Activated T-cell treated with anti-CD3 and anti-CD28 coated beads, Interleukin-2, amount 50 U/mL, for 1 hour (primary cell): ENCODE results near the gene TMEM218.
A peak's percentile ranks its signal among the peaks of the same experiment; 100 is the strongest.
"Not testable (repeated sequence)": the region's sequence is repeated elsewhere in the genome, so short reads cannot be mapped to it uniquely, and the experiment has no call there.

Source experiments
- DNase-seq: peaks from one replicate; pipeline ENCODE4 v3.0.0-alpha.2; 2020

The TMEM218 gene

GRCh38 chr11:125128450-125128849, 17.0 kb upstream of the TMEM218 start:
- DNase-seq: no peak

- DNase-seq: no peak
These were observed 13.2 kb upstream of the TMEM218 start for GRCh38 chr11:125124618-125124992.

DNA sequence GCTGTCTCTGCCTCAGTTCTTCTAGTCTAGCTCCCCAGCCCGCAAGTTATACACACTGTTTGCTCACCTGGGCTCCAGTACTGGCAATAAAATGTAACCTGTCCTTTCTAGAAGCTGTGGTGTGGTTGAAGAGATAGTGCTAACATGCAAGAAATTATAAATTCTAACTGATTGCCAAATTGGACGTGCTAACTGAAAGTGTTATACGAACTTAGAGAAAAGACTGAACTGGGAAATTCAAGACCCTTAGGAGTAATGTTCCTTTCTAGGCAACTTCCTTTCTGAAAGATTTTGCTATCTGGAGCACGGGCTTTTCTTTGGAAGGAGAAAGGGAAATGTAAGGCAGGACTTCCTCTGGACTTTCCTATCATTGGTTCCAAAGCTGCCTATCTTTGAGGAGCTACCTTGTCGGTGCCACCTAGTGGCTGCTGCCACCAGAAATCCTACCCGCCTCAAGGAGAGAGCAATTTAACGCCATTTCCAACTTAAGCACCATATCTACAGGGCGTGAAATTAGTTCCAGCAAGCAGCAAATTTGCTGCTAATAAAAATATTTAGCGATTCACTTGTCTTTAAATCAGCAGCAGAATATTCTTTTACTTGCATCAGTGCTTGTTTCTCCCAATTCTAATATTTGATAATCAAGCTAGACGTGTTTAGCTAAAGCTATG, 12.7 kb upstream of the TMEM218 start:
- DNase-seq: peak; percentile 31

- DNase-seq: no peak
These were observed 11.9 kb upstream of the TMEM218 start for GRCh38 chr11:125123194-125123946.

DNA sequence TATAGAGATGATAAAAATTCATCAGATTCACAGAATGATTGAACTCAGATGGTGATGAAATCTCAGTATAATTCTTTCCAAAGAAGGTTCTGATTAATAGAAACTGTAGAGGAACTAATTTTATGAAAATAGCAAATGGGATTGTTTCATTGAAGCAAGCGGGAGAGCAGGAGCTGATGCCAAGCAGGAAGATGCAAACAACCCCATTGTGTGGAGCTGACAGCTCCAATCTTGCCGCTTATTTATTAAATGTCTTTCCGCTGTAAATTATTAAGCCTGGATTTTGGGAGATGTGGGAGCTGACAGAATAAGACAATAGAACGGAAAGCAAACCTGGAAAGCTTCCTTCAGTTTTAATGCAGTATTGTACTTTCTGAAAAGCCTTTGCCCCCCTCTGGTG, 6.0 kb upstream of the TMEM218 start:
- DNase-seq: no peak

DNA sequence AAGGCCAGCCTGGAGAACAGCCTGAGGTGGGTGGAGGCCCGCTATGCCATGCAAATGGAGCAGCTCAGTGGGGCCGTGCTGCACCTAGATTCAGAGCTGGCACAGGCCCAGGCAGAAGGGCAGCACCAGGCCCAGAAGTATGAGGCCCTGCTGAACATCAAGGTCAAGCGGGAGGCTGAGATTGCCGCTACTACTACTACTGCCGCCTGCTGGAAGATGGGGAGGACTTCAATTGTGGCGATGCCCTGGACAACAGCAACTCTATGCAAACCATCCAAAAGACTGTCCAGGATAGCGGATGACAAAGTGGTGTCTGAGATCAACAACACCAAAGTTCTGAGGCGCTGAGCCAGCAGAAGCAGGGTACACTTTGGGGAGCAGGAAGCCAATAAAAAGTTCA, 3.1 kb upstream of the TMEM218 start:
- DNase-seq: no peak

- no peak for DNase-seq
These were observed 780 bp upstream of the TMEM218 start for GRCh38 chr11:125112208-125112604.

GRCh38 chr11:125111001-125111342, 454 bp downstream of the TMEM218 start:
- DNase-seq: no peak

GRCh38 chr11:125110506-125110905, 920 bp downstream of the TMEM218 start:
- DNase-seq: no peak

DNA sequence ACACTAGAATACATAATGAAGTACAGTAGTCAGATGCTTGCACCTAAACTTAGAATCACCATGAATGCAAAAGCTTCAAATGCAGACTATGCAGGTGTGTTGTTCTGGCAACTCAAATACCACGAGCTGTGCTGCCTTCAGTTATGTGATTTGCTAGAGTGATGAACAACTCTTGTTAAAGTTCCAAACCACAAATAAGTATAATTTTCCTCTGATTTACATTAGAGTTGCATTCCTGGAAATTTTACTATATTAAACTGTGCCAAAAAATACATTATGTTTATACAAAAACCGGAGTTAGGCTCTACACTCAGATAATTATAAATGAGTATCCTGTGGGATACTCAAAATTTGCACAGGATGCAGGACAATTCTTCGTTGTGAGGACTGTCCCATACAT, 3.0 kb downstream of the TMEM218 start:
- DNase-seq: no peak

GRCh38 chr11:125105926-125106325, 5.5 kb downstream of the TMEM218 start:
- DNase-seq: no peak

DNA sequence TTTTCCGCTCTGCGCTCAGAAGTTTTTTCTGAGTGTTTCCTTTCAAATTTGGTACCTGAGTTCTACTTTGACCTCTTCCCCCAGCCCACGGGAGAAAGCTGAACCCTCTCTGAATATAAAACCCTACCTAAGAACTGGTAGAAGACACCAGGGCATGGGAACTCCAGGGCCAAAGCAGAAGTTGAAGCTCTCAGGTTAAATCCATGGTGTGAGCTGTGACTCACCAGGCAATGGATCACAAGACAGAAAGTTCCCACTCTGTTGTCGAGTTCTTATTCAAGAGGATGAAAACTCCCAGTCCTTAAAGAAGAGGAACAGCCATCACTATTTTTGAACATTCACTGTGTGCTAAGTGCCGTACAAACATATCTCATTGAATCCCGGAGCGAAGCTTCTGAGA, 8.9 kb downstream of the TMEM218 start:
- no peak for DNase-seq

DNA sequence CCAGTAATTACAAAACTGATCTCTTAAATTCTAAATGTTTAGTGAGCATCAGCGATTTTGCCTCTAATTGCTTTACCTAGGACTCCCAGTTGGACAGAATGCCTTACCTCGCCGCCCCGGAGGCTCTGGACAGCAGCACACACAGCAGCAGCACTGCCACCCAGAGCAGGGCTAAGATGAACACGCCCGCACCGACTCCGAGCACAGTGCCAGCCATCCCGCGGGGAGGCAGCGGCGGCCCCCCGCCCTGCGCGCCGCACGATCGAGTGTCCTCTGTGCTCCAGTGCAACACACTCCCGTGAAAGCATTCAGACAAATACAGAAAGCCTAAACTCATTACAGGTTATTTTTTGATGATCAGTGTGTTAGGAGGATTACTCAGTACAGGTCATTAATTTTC, 9.4 kb downstream of the TMEM218 start:
- DNase-seq: no peak

- DNase-seq: no peak
These were observed 9.8 kb downstream of the TMEM218 start for GRCh38 chr11:125101596-125101995.

DNA sequence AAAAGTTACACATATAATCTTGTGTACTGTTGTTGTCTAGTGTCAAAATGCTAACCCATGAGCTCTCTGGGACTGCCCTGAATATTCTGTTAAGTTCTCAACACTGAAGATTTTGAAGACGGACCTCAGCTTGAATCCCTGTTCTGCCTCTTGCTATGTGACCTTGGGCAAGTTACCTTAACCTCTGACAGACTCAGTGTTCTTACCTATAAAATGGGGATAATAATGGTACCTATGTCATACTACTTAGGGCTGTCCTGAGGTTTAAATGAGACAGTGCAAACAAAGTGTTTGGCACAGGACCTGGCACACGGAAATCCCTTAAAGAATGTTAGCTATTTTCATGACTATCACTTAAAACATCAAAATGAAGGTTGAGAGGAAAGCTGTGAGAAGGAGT, 11.3 kb downstream of the TMEM218 start:
- DNase-seq: no peak

GRCh38 chr11:125094731-125095130, 16.7 kb downstream of the TMEM218 start:
- no peak for DNase-seq

GRCh38 chr11:125093502-125093901, 17.9 kb downstream of the TMEM218 start:
- no peak for DNase-seq

GRCh38 chr11:125092669-125093068, 18.8 kb downstream of the TMEM218 start:
- no peak for DNase-seq

DNA sequence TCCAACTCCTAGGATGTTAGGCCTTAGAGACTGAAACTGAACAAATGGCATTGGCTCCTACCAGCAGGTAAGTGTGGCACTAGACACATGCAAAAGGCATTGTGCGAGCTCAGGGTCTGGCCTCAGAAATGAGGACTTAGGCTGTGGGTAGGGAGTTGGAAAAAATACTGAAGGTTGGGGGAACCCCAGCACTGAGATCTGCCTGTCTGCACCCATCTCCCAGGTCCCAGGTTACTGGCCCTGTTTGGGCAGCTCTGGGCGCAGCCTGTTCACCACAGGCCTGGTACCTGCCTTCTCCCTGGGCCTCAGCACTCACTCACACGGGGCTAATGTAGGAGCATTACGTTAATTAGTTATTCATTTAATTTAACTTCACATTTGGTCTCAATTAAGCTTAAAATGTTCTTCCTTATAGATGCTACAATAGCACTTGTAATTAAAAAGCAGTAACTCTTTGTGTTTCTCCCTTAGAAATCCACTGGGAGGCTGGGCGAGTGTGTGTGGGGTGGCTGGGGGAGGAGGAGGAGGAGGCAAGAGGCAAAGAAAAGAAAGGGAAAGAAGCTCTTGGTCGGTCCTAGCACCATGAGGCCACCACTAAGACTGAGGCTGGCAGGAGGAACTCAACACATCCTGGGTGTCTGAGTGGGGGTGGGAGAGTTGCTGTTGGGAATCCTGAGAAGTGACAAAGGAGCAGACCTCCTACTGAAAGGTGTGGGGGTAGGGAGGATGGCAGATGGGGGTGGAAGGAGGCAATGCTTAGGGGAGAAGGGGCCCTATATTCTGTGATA, 19.4 kb downstream of the TMEM218 start:
- DNase-seq: no peak

DNA sequence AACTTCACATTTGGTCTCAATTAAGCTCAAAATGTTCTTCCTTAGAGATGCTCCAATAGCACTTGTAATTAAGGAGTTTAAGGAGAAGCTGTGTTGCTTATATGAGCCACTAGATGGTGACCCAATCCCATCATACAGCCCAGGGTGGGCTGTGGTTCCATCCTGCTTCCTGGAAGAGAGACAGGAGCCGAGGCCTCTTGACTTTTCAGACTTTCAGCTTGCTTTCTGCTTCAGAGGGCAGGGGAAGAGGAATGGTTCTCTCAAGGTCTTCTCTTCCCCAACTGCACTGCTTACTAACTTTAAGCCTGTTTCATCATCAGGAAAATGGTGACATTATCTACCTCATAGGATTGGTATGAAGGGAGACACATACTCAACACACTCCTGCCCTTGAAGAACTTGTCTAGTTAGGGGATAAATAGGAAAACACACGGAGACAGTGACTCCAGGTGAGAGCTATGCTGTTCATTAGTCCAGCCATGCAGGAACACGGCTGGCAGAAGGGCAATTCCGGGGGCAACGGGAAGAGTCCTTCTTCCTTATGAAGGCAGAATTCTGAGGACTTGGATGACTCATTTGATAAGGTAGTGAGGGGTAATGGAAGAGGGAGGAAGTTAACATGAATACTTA, 20.1 kb downstream of the TMEM218 start:
- DNase-seq: no peak

DNA sequence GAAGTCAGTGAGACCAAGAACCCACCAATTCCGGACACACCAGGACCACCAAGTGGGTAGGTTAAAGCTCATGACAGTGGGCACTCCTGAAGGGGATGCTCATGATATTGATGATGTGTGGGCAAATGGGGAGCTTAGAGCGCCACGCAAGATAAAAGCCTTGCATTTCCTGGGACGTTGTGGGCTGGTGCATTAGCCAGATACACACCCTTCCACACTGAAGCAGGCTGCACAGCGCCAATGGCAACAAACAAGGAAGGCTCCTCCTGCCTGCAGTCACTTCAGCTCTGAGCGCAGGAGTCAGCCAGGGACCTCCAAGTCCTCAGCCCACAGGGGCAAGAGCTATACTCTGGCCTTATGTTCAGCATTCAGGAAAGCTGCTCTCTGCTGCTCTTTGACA, 20.6 kb downstream of the TMEM218 start:
- DNase-seq: no peak

- not testable (repeated sequence) for DNase-seq
These were observed 21.3 kb downstream of the TMEM218 start for GRCh38 chr11:125090151-125090550.

- DNase-seq: not testable (repeated sequence)
These were observed 21.9 kb downstream of the TMEM218 start for GRCh38 chr11:125089481-125089880.
